GM21825 (cell line): Measurements from ENCODE around the gene SIPA1.

Experiments used
- ATAC-seq: cut with Tn5 transposase; IDR thresholded peaks from one replicate; pipeline ENCODE4 v1.9.1; 2021; ENCODE audit warnings: mild to moderate bottlenecking, moderate library complexity; ENCODE audit not compliant: unreplicated experiment

Gene SIPA1, protein sequence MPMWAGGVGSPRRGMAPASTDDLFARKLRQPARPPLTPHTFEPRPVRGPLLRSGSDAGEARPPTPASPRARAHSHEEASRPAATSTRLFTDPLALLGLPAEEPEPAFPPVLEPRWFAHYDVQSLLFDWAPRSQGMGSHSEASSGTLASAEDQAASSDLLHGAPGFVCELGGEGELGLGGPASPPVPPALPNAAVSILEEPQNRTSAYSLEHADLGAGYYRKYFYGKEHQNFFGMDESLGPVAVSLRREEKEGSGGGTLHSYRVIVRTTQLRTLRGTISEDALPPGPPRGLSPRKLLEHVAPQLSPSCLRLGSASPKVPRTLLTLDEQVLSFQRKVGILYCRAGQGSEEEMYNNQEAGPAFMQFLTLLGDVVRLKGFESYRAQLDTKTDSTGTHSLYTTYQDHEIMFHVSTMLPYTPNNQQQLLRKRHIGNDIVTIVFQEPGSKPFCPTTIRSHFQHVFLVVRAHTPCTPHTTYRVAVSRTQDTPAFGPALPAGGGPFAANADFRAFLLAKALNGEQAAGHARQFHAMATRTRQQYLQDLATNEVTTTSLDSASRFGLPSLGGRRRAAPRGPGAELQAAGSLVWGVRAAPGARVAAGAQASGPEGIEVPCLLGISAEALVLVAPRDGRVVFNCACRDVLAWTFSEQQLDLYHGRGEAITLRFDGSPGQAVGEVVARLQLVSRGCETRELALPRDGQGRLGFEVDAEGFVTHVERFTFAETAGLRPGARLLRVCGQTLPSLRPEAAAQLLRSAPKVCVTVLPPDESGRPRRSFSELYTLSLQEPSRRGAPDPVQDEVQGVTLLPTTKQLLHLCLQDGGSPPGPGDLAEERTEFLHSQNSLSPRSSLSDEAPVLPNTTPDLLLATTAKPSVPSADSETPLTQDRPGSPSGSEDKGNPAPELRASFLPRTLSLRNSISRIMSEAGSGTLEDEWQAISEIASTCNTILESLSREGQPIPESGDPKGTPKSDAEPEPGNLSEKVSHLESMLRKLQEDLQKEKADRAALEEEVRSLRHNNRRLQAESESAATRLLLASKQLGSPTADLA

DNA sequence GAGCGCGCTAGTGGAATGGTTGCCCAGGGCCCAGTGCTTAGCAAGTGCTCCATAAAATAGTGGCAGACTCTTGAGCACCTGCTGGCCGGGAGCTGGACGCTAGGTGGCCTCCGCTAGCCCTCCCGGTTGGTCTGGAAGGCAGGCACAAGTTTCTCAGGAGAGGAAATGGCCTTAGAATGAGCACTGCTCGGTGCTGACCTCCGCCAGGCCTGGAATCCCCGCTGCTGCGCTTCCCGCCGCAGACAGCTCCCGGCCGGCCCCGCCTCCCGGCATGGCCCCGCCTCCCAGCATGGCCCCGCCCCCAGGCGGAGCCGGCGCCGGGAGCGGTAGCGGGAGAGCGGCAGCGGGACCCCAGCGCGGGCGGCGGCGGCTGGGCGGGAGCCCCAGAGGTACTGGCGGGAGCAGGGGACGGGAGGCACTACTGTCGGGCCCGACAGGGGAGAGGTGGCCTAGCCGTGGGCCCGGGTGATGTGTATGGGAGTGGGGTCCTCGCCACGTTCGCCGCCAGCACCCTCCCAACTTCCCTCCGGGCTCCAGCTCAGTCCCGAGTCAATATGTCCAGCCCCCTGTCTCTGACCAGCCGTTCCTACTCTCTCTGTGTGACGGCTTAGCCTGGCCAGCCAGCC lies at the start of gene SIPA1:
TSS of gene SIPA1 (plus strand) at position 308 of the 626 bp plus-strand sequence. CDS start 2,821 bp downstream, outside the sequence.
- peak; percentile 44 for ATAC-seq

DNA sequence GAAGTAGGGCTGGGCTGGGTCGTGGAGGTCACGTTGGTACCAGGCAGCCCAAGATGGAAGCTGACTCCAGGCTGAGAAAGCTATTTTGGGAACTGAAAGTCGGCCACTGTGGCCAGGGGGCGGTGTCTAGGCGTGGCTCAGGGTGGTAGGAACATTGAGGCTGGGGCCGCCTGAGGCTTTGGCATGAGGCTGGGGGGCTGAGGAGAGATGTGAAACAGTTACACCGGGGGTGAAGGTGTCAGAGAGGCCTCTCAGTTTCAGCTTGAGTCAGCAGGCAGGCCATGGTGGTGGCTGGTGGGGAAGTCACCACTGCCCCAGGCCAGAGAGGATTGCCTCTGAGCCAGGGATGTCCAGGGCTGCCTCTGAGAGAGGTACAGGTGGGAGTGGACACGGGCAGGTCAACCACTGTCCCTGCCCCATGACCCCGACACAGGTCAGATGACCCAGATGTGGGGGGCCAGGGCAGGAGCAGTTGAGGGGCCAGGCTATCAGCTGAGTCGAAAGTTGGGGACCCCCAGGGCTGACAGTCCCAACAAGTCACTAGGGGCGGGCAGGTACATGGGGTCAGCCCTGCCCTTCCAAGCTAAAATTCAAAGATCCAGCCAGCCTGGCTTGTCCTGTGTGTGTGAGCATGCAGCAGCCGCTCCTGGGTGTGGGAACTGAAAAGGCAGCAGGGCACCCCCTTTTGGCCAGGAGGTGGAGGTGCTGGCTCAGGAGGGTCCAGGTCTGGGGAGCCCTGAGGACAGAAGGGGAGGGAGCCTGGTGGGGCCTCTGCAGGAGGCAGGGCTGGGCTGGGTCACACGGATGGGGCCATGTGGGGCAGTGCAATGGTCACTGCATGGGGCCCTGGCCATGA lies 49.5 kb upstream of the SIPA1 start:
- peak; percentile 70 for ATAC-seq

DNA sequence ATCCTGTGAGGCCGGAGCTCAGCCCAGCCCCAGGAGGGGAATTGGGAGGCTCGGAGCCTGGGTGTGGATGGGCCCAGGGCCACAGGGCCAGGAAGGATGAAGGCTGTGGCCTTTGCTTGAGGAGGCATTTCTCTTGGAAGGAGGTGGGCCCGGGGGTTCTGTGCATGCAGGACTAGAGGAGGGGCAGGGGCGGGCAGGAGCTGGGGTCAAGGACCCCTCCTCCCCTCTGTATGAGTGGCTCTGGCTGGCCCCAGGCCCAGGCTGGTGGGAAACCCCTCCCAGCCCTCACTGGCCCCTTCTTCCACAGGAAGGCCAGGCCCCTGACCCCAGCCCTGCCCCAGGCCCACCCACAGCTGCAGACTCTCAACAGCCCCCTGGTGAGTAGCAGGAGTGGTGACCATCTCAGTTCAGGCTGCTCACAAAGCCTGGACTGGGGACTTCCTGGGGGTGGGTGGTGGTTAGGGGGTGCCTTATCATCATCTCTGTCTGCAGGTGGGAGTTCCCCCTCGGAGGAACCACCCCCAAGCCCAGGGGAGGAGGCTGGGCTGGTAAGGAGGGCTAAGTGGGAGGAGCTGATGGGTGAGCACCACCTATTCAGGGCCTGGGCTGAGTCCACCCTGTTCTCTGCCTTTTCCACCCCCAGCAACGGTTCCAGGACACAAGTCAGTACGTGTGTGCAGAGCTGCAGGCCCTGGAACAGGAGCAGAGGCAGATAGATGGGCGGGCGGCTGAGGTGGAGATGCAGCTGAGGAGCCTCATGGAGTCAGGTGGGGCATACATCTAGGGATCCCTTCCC lies 48.3 kb upstream of the SIPA1 start:
- ATAC-seq = no peak

DNA sequence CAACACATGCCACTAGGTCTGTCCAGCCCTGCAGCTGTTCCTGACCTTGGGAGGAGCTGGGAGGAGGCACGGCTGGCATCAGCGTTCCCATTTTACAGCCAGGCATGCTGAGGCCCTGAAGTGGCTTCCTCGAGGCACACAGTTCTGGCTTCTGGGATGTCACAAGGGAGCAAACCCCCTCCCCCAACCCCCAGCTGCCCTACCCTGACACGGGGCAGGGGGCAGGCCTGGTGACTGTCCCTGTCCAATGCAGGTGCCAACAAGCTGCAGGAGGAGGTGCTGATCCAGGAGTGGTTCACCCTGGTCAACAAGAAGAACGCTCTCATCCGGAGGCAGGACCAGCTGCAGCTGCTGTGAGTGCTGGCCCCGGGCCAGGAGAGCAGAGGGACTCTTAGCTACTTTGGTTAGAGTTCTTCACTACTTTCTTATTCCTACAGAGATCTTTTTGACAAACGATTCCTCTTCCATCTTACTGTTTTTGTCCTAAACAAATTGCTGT lies 47.6 kb upstream of the SIPA1 start:
- no peak for ATAC-seq

DNA sequence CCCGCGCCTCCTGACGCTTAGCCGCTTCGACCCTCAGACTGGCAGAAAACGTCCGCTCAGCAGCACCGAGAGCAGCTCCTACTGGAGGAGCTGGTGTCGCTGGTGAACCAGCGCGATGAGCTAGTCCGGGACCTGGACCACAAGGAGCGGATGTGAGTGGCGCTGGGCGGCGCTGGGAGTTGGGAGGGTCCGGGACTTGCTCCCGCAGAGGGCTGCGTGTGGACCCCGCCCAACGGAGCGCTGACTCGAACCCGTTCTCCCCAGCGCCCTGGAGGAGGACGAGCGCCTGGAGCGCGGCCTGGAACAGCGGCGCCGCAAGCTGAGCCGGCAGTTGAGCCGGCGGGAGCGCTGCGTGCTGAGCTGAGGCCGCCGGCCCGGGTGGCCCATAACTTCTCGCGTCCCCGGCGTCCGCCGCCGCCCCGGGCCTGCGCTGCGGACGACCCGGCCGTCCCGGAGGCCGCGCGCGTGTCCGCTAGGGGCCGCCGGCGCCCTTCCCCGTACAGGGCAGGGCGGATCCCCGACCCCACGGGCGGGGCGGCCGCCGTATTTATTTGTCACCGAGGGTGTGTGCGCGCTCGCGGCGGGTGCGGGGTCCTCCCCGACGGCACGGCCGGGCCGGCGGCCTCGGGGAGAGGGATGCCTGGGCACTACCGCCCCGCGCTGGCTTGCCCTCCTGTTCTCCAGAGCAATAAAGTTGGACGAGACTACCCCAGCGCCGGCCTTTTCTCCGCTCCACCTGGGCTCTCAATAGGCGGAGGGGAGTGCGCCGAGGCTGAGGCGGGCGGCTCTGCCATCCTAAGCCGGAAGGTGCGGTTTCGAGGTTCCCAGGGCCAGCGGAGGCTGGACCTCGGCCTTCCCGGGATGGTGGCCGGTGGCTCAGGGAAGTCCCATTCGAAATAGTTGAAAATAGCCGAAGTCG lies 45.7 kb upstream of the SIPA1 start:
- no peak for ATAC-seq

DNA sequence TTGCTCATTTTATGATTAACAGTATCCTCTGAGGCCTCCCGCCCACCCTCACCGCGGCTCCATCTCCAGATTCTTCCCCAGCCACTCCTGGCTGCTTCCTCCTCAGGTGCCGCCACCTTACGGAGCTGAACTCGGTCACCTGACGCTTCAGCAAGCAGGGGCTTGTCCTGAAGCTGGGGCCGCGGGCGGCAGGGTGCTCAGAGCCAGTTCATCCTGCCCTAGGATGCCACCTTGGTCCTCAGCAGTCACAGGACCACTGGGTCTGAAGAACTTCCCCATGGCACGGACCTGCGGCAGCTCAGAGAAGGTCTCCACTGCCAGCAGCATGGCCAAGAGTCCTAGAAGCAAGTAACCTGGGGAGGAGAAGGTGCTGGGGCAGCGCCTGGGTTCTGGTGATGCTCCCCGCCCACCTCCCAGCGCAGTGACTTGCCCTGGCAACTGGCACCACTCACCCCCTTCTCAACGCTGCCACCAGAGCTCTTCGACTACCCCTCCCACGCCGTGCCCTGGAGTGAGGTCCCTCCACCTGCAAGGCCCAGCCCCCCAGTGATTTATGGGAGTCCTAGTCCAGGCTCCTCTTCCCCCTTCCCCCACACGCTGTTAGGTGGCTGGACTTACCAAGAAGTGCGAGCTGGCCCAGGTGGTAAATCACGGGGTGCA lies 44.9 kb upstream of the SIPA1 start:
- no peak for ATAC-seq

DNA sequence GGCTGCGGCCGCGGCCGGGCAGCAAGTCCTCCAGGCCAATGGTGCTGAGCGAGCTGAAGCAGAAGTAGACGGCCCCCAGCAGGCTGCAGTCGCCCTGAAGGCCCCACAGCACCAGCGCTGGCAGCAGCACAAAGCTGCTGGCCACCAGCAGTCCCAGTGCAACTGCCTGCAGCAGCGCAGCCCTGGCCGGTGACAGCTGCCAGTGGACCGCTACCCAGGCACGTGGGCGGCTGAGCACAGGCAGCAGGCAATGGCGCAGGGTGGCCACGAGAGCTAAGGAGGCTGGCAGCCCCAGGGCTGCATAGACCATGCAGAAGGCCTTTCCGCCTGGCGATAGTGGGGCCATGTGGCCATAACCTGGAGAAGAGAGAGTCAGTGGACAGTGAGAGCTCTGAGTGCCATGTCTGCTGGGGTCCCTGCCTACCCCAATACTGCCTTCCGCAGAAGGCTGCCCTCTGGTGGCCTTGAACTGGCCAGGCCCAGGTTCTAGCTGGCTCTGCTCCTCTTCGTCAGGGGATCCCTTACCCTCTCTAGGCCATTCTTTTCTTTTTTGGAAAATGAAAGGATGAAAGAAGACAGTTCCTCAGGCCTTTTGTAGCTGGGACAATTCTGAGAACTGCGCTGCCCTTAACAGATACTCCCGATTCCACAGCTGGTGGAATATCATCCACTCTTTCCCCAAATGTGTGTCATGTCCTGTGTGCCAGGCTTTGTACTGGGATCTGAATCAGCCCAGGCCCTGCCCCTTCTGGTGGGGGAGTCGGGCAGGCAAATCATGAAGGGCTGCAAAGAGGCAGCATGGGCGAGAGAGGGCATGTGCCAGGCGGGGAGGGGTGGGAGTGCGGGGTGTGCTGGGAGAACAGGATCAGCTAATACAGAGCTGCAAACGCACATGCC lies 44.1 kb upstream of the SIPA1 start:
- ATAC-seq = no peak

DNA sequence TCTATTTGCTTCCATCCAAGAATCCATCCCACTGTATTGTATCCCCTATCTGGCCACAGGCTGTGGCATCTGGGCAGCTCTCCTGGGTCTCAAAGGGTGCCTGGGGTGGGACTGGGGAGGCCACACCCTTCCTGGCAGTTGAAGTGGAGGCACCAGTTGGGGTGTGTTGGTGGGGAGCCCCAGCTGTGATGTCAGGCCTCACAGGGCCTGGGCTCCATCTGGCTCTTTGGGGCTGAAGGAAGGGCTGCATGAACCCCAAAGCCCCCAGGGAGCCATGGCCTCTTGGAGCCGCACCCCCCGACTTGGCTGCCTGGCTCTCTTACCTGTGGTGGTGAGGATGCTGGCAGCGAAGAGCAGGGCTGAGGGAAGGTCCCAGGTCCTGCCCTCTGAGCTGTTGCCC lies 42.8 kb upstream of the SIPA1 start:
- no peak for ATAC-seq

DNA sequence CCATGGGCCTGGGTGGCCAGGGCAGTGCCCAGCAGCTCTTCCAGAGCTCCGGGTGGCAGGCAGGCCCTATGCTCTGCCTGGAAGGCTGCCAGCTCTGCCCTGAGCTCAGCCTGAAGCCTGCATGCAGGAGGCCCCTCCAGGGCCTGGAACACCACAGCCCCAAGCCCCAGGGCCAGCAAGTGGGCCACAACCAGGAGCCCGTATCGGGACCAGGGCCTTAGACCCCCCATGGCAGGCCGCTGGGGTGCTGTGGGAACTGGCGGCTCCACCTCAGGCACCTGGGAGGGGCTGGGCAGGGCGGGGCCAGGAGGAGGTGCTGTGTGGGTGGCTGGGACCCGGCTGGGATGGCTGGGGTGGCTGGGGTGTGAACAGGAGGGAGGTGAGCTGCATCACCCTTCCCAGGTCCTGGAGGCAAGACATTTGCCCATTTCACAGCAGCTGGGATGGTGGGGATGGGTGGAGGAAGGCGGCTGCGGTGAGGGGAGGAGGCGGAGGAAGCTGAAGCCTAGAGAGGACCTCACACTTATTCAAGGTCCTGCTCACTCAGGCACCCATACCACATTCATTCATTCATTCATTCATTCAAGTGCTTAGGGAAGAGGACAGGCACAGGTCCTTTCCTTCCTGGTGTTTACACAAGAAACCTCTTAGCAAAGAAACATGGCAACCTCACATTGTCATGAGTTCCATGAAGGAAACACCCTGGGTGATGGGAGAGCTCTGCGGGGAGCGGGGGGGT lies 42.2 kb upstream of the SIPA1 start, which contains the start of gene KCNK7:
TSS of gene KCNK7 (minus strand) at position 258 of the 739 bp plus-strand sequence. CDS start at position 230, 28 bp downstream.
- no peak for ATAC-seq

DNA sequence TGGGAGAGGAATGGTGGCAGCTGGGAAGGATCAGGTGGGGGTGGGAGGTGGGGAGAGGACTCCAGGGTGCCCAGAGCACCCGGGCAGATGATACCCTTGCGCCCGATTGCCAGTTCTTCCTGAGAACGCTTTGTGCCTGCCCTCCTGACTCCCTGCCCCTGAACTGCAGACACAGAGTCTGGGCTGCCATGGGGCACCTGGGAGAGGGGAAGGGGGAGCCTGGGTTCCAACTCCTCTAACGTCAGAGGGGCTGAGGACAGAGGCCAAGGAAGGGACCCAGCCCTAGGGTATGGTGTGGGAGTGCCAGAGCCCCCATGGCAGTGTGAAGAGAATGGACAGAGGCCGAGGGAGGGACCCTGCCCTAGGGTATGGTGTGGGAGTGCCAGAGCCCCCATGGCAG lies 41.4 kb upstream of the SIPA1 start:
- ATAC-seq = no peak

DNA sequence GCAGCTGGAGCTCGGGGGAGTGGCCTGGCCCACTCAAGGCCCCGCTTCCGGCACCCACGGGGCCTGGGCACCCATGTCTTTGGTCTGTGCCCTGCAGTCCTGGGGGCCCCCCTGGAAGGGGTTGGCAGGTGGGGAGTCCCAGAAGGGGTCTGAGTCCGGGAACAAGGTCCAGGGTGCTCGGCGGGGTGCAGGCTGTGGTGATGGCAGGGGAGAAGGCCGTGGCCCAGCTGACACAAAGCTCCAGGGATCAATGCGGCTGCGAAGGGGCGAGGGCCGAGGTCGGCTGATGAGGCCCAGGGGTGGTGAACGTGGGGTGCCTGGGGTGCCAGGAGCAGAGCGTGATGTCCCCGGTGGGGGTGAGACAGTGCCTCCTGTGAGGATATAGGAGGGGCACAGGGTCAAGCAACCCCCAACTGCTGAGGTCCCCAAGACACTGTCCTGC lies 39.6 kb upstream of the SIPA1 start:
- ATAC-seq = no peak

DNA sequence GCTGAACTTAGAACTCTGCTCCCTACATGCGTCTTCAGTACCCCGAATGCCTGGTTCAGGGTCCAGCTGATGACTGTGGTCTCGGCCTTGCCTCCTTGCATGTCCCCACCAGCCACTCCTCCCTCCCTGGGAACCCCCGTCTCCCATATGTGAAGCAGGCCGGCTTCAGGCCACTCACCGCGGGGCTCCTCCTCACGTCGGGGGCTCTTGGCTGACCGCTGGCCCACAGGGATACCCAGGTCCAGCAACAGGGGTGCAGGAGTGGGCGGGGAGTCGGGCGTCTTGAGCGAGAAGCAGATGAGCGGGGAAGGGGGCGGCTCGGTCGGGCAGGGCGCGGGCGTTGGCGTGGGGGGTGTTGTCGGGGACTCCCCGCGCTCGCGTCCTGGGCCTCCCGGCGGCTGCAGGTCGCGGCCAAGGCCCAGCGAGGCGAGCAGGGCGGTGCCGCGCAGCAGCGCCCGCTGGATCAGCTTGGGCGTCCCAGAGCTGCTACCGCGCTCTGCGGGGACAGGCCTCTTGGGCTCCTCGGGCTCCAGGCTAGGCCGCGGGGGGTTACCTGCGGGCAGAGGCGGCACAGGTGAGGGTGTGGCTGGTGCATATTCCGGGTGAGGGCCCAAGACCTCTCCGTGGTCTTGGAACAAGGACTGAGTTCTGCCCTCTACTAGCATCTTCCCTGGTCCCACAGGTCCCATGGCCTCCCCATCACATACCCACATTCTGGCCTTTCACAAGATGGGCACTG lies 38.5 kb upstream of the SIPA1 start:
- no peak for ATAC-seq

DNA sequence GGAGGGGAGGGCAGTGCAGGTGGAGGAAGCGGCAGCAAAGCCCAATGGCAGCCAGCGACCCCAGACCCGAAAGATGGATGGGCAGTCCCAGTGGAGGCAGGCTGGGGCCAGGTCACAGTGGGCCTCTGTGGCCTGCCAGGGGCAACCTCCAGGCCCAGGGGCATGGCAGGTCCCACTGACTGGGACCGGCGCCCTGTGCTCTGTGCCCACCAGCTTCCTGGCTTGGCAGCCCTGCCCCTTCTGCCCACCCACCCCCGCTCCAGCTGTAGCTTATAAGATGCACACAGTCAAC lies 38.0 kb upstream of the SIPA1 start:
- no peak for ATAC-seq

DNA sequence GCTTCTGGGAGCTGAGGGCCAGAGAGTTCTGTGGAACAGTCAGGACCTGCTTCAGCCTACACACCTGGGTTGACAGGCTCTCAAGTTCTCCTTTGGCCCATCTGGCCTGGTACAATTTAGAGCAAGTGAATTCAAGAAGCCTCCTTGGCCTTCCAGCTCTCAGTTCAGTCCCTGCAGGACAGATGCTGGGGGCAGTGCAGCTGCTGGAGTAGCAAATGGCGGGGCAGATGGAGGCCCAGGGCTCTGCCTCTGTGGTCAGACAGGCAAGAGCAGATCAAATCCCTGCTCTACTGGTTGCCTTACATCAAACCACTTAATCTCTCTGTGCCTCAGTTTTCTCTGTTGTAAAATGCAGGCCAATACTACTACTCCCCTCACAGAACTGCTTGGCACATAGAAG lies 33.6 kb upstream of the SIPA1 start:
- ATAC-seq = no peak

DNA sequence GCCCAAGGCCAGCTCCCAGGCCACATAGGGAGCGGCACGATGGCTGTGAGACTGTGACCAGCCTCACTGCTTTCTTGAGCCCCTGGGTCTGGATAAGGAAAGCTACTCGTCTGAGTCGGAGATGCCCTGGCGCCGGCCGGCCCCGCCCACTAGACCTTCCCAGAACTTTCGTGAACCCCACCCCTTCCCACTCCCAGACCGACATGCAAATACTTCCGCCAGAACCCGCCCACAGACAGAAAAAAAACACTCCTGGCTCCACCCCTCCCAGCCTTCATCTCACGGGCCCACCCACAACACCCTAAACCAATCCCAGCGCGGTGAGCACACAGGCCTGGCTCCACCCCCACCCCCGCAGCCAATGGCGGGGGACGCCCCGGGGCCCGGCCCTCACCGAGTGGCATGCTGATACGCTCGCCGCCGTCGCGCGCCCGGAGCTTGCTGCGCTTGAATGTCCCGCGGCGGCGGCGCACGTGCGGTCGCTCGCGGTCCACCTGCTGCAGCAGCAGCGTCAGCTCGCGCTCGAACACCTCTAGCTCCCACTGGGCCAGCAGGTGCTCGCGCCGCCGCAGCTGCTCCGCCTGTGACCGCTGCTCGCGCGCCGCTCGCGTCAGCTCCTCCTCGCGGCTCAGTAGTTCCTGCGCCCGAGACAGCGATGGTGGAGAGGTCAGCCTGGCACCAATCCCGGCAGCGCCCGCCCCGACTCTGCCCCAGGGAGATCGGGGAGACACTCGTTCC lies 30.9 kb upstream of the SIPA1 start:
- ATAC-seq = no peak
